CD4-positive, alpha-beta T cell (primary cell): ENCODE measurements around the gene CDK11B. TPM values are rescaled to one million over a fixed set of nuclear protein-coding genes. Genes with fewer than 3 reads are reported as not detected.
"Not testable (repeated sequence)": the region's sequence is repeated elsewhere in the genome, so short reads cannot be mapped to it uniquely, and the experiment has no call there.

ENCODE experiments used
- ATAC-seq: fragments of 200-7000 bp; cut with Tn5 transposase; one replicate; pipeline ENCODE4 v1.10.0; 2022; ENCODE audit warnings: mild to moderate bottlenecking; ENCODE audit not compliant: poor library complexity
- CTCF ChIA-PET: fragments of 350-600 bp; sonication (Branson Sonifier 250); formaldehyde crosslinking; loops from one replicate; lab custom pipeline; 2021; ENCODE audit warnings: antibody characterized with exemption, inconsistent platforms; lab: Charles Lee
- POLR2A ChIA-PET: fragments of 350-600 bp; sonication (Branson Sonifier 250); formaldehyde crosslinking; loops from one replicate; lab custom pipeline; 2021; ENCODE audit warnings: antibody characterized with exemption, inconsistent platforms; lab: Charles Lee
- DNase-seq, 14 experiments: peaks; one replicate each; pipeline ENCODE4 v3.0.0-alpha.2; 2013 to 2020; ENCODE audit warnings: mixed read lengths in 2 of 14
- H3K27ac ChIP-seq, 2 donors: one replicate each; pipeline versions ENCODE4 v1.5.1 to v1.7.0; 2013; ENCODE audit warnings: low read length in 2 of 2, low read depth in 1 of 2, mild to moderate bottlenecking in 1 of 2
- H3K27me3 ChIP-seq, 2 experiments: 1 replicate in 1 of 2; 2 replicates in 1 of 2; pipeline versions ENCODE4 v1.6.1 to v1.7.0; 2013; ENCODE audit warnings: low read length in 2 of 2, control low read depth in 1 of 2, mild to moderate bottlenecking in 1 of 2, moderate library complexity in 1 of 2; ENCODE audit not compliant: insufficient read depth in 2 of 2, control insufficient read depth in 1 of 2
- H3K36me3 ChIP-seq: one replicate; pipeline ENCODE4 v1.6.1; 2013; ENCODE audit warnings: low read length, control low read depth; ENCODE audit not compliant: insufficient read depth
- H3K4me1 ChIP-seq: one replicate; pipeline ENCODE4 v1.6.1; 2013; ENCODE audit warnings: low read length, control low read depth; ENCODE audit not compliant: insufficient read depth
- H3K4me3 ChIP-seq: one replicate; pipeline ENCODE4 v1.5.1; 2013; ENCODE audit warnings: mild to moderate bottlenecking, low read length, moderate library complexity
- H3K9me3 ChIP-seq, 2 experiments: 1 replicate in 1 of 2; 2 replicates in 1 of 2; pipeline versions ENCODE4 v1.6.1 to v1.7.0; 2013; ENCODE audit warnings: low read length in 2 of 2, mild to moderate bottlenecking in 2 of 2, control low read depth in 1 of 2, moderate library complexity in 1 of 2; ENCODE audit not compliant: control insufficient read depth in 1 of 2, insufficient read depth in 1 of 2
- H3K27ac Mint-ChIP-seq: one replicate; pipeline ENCODE4 v1.8.0; 2020; ENCODE audit warnings: mixed read lengths
- H3K27me3 Mint-ChIP-seq: one replicate; pipeline ENCODE4 v1.8.0; 2021; ENCODE audit warnings: mixed read lengths
- H3K36me3 Mint-ChIP-seq: one replicate; pipeline ENCODE4 v1.8.0; 2021; ENCODE audit warnings: low read depth, mixed read lengths
- H3K4me1 Mint-ChIP-seq: one replicate; pipeline ENCODE4 v1.8.0; 2021; ENCODE audit warnings: low read depth, mixed read lengths
- H3K4me3 Mint-ChIP-seq: one replicate; pipeline ENCODE4 v1.8.0; 2020; ENCODE audit warnings: mild to moderate bottlenecking, mixed read lengths
- H3K9me3 Mint-ChIP-seq: one replicate; pipeline ENCODE4 v1.8.0; 2020; ENCODE audit warnings: mixed read lengths
- CTCF ChIP-seq: fragments of 200-600 bp; IDR thresholded peaks from one replicate; pipeline ENCODE4 v1.8.0; 2022; ENCODE audit warnings: antibody characterized with exemption, mild to moderate bottlenecking
- intact Hi-C, 2 experiments: fragments of 100-400 bp; cut with DNase I in 1 of 2; cut with micrococcal nuclease in 1 of 2; formaldehyde crosslinking; loops; one replicate each; pipeline versions ENCODE4 v1.15.1 to v1.9.0; 2023 to 2025; cut with DNase I, micrococcal nuclease
- total RNA-seq, 174 experiments: library from RNA in 2 of 174; stranded (reverse) in 2 of 174; gene quantifications; one replicate each; pipeline ENCODE4 v1.2.3 and lab custom pipeline; 2021 to 2026

CDK11B gene
- total RNA-seq, 2 experiments from 2014 or later = 49.8 to 52.0 TPM

- no peaks in the 10 kb centered on the region for H3K27me3 Mint-ChIP-seq
- Histone ChIP-seq H3K4me1 (peaks cover 9% of the 10 kb centered on the region), H3K36me3 (peaks cover 39% of the 10 kb centered on the region), H3K27me3 (no peaks in the 10 kb centered on the region), H3K27ac (no peak overlapping the region), H3K4me3 (no peak overlapping the region), H3K9me3 (no peaks in the 10 kb centered on the region)
- no peak overlapping the region for H3K27ac Mint-ChIP-seq
- ATAC-seq = no peak
- DNase-seq = no peak
- H3K4me3 Mint-ChIP-seq = no peak overlapping the region
- no peak for TF ChIP-seq CTCF
- ChIA-PET CTCF (interaction anchor here (1.3 kb wide), 1 partner anchor 63 kb away, joined by 3 read pairs; no protein-coding TSS in a partner anchor), POLR2A (interaction anchor here (1.0 kb wide), 1 partner anchor 49 kb away, joined by 3 read pairs; no protein-coding TSS in a partner anchor)
- no peaks in the 10 kb centered on the region for H3K9me3 Mint-ChIP-seq
- H3K4me1 Mint-ChIP-seq = no peaks in the 10 kb centered on the region
- peaks cover 19% of the 10 kb centered on the region for H3K36me3 Mint-ChIP-seq
- intact Hi-C loops = no loop called here
These were observed 6.4 kb upstream of the CDK11B start for GRCh38 chr1:1664941-1665814.

GRCh38 chr1:1664318-1664717 lies 5.5 kb upstream of the CDK11B start:
- Histone ChIP-seq H3K4me1 (peaks cover 13% of the 10 kb centered on the region), H3K36me3 (peaks cover 31% of the 10 kb centered on the region)
- H3K9me3 Mint-ChIP-seq, POLR2A ChIA-PET, H3K27me3 ChIP-seq, H3K4me1 Mint-ChIP-seq, H3K27me3 Mint-ChIP-seq, H3K27ac Mint-ChIP-seq, H3K4me3 Mint-ChIP-seq, H3K4me3 ChIP-seq, H3K27ac ChIP-seq, H3K9me3 ChIP-seq, ATAC-seq, DNase-seq, intact Hi-C loops, CTCF ChIA-PET: not testable (repeated sequence)
- peaks cover 11% of the 10 kb centered on the region for H3K36me3 Mint-ChIP-seq

GRCh38 chr1:1662830-1663560 lies 4.2 kb upstream of the CDK11B start:
- Mint-ChIP-seq H3K27ac (peak overlapping the region; percentile 49), H3K36me3 (peaks cover 18% of the 10 kb centered on the region)
- H3K9me3 ChIP-seq, ATAC-seq, H3K4me3 ChIP-seq, H3K9me3 Mint-ChIP-seq, DNase-seq, H3K27me3 Mint-ChIP-seq, CTCF ChIA-PET, POLR2A ChIA-PET, H3K27me3 ChIP-seq, intact Hi-C loops, H3K4me3 Mint-ChIP-seq, H3K4me1 Mint-ChIP-seq: not testable (repeated sequence)
- peak overlapping the region in 1 of 2 donors; percentile 49 for H3K27ac ChIP-seq
- H3K4me1 ChIP-seq = peaks cover 13% of the 10 kb centered on the region
- peaks cover 22% of the 10 kb centered on the region for H3K36me3 ChIP-seq

- H3K36me3 ChIP-seq = peaks cover 19% of the 10 kb centered on the region
- POLR2A ChIA-PET, DNase-seq, H3K9me3 Mint-ChIP-seq, H3K27me3 ChIP-seq, intact Hi-C loops, H3K27me3 Mint-ChIP-seq, H3K4me3 Mint-ChIP-seq, CTCF ChIA-PET, H3K9me3 ChIP-seq, H3K4me1 Mint-ChIP-seq, H3K4me3 ChIP-seq, ATAC-seq: not testable (repeated sequence)
- Mint-ChIP-seq H3K27ac (peak overlapping the region; percentile 49), H3K36me3 (peaks cover 15% of the 10 kb centered on the region)
- peaks cover 17% of the 10 kb centered on the region for H3K4me1 ChIP-seq
- H3K27ac ChIP-seq = peak overlapping the region in 1 of 2 donors; percentile 49
These were observed 3.6 kb upstream of the CDK11B start for GRCh38 chr1:1662392-1662791.

GRCh38 chr1:1648265-1648664 lies 10.5 kb downstream of the CDK11B start:
- H3K27ac ChIP-seq, POLR2A ChIA-PET, H3K27ac Mint-ChIP-seq, H3K9me3 Mint-ChIP-seq, DNase-seq, H3K4me1 ChIP-seq, H3K4me3 Mint-ChIP-seq, H3K4me3 ChIP-seq, intact Hi-C loops, H3K27me3 ChIP-seq, H3K4me1 Mint-ChIP-seq, CTCF ChIA-PET, H3K9me3 ChIP-seq, ATAC-seq, H3K27me3 Mint-ChIP-seq: not testable (repeated sequence)
- peaks cover 63% of the 10 kb centered on the region for H3K36me3 Mint-ChIP-seq
- peaks cover 41% of the 10 kb centered on the region for H3K36me3 ChIP-seq

GRCh38 chr1:1647567-1648241 lies 11.1 kb downstream of the CDK11B start:
- H3K27ac Mint-ChIP-seq, H3K27ac ChIP-seq, ATAC-seq, DNase-seq, POLR2A ChIA-PET, H3K4me3 Mint-ChIP-seq, H3K27me3 Mint-ChIP-seq, H3K9me3 Mint-ChIP-seq, H3K27me3 ChIP-seq, H3K4me3 ChIP-seq, H3K9me3 ChIP-seq, H3K4me1 Mint-ChIP-seq, H3K4me1 ChIP-seq, CTCF ChIA-PET, intact Hi-C loops: not testable (repeated sequence)
- H3K36me3 ChIP-seq = peaks cover 39% of the 10 kb centered on the region
- H3K36me3 Mint-ChIP-seq = peaks cover 57% of the 10 kb centered on the region
